NCI-H187 treated with DMSO at 0.1 percent for 48 hours (cell line): ENCODE data around the gene BNIP2.

Experiments used
- DNase-seq: peaks from one replicate; lab custom pipeline; 2025; lab: John Stamatoyannopoulos, UW

The BNIP2 gene

GRCh38 chr15:59622289-59622688, 66.8 kb downstream of the BNIP2 start:
- no peak for DNase-seq

- no peak for DNase-seq
Observed at GRCh38 chr15:59618406-59618805, 70.7 kb downstream of the BNIP2 start.

GRCh38 chr15:59616379-59616778, 72.7 kb downstream of the BNIP2 start:
- DNase-seq: no peak

- no peak for DNase-seq
Observed at GRCh38 chr15:59615661-59616060, 73.5 kb downstream of the BNIP2 start.

GRCh38 chr15:59614153-59614552, 75.0 kb downstream of the BNIP2 start:
- no peak for DNase-seq

GRCh38 chr15:59611276-59612260, 77.6 kb downstream of the BNIP2 start, which contains the start of gene GCNT3:
Gene GCNT3 (plus strand): TSS chr15:59611783. CDS start chr15:59618239, 6,456 bp downstream.
- DNase-seq: no peak

- no peak for DNase-seq
Observed at GRCh38 chr15:59609730-59610712, 79.1 kb downstream of the BNIP2 start.
